ENCODE measurements around the gene MRFAP1L1.

DNA sequence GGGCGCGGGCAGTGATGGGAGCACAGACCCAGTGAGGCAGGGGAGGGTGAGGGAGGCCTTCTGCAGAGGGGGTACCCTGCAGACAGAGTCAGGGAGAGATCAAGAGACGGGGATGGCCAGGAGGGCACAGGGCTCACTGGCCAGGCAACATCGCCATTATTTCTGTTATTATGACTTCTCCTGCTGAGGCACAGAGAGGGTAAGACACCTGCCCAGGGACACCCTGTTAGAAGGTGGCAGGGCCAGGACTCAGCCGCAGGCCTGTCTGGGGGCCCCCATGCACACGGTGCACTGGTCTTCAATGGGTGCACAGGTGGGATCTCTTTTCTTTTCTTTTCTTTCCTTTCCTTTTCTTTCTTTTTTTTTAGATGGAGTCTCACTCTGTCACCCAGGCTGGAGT is 22.1 kb upstream of the MRFAP1L1 start:
- TF ChIP-seq REST (IDR thresholded peaks at IDR 0.05; ENCODE audit: insufficient replicate concordance, low read depth) (no peak), GABPA (IDR thresholded peaks at IDR 0.05; ENCODE audit: low read depth) (no peak), POLR2AphosphoS5 (IDR thresholded peaks at IDR 0.05; ENCODE audit: low read depth) (no peak)
- TF ChIP-seq, protein P1, sequence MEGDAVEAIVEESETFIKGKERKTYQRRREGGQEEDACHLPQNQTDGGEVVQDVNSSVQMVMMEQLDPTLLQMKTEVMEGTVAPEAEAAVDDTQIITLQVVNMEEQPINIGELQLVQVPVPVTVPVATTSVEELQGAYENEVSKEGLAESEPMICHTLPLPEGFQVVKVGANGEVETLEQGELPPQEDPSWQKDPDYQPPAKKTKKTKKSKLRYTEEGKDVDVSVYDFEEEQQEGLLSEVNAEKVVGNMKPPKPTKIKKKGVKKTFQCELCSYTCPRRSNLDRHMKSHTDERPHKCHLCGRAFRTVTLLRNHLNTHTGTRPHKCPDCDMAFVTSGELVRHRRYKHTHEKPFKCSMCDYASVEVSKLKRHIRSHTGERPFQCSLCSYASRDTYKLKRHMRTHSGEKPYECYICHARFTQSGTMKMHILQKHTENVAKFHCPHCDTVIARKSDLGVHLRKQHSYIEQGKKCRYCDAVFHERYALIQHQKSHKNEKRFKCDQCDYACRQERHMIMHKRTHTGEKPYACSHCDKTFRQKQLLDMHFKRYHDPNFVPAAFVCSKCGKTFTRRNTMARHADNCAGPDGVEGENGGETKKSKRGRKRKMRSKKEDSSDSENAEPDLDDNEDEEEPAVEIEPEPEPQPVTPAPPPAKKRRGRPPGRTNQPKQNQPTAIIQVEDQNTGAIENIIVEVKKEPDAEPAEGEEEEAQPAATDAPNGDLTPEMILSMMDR (IDR thresholded peaks at IDR 0.05; ENCODE audit: insufficient read depth, low read length) = no peak
